ENCODE data around the gene KCNK15.

KCNK15 gene

GRCh38 chr20:44781791-44782190 is 36.1 kb downstream of the KCNK15 start:
- no peaks in the 10 kb centered on the region for H3K36me3 ChIP-seq (ENCODE audit: insufficient read depth, low read length)
- H3K79me2 ChIP-seq (ENCODE audit: insufficient read depth, low read length), result no peaks in the 10 kb centered on the region
- no peaks in the 10 kb centered on the region for H3K9me2 ChIP-seq (ENCODE audit: low read depth, low read length)
- TF ChIP-seq CTCF (IDR thresholded peaks at IDR 0.05; ENCODE audit: low read length) (no peak), EZH2 (IDR thresholded peaks at IDR 0.05; ENCODE audit: borderline replicate concordance, low read length) (no peak)
- no peaks in the 10 kb centered on the region for H3K4me1 ChIP-seq (ENCODE audit: insufficient read depth, low read length, severe bottlenecking)
- H3K9ac ChIP-seq (ENCODE audit: low read length), result no peak overlapping the region
- H3K27me3 ChIP-seq (ENCODE audit: insufficient read depth, low read length), result no peaks in the 10 kb centered on the region
- H3K27ac ChIP-seq (ENCODE audit: low read depth, low read length, poor library complexity, severe bottlenecking), result no peak overlapping the region
- H2AFZ ChIP-seq (ENCODE audit: low read length), result no peak overlapping the region
- no peaks in the 10 kb centered on the region for H3K9me3 ChIP-seq (ENCODE audit: low read length)
- H3K4me2 ChIP-seq (ENCODE audit: low read length), result no peak overlapping the region
- H4K20me1 ChIP-seq (ENCODE audit: insufficient read depth, low read length), result no peaks in the 10 kb centered on the region
- H3K4me3 ChIP-seq (ENCODE audit: low read depth, low read length, poor library complexity, severe bottlenecking), result no peak overlapping the region
- H3F3A ChIP-seq (ENCODE audit: insufficient read depth, low read length), result no peaks in the 10 kb centered on the region

- no peak overlapping the region for H2AFZ ChIP-seq (ENCODE audit: low read length)
- no peaks in the 10 kb centered on the region for H3K27me3 ChIP-seq (ENCODE audit: insufficient read depth, low read length)
- H4K20me1 ChIP-seq (ENCODE audit: insufficient read depth, low read length), result no peaks in the 10 kb centered on the region
- H3K9me3 ChIP-seq (ENCODE audit: low read length), result no peaks in the 10 kb centered on the region
- H3K4me2 ChIP-seq (ENCODE audit: low read length), result no peak overlapping the region
- no peaks in the 10 kb centered on the region for H3K4me1 ChIP-seq (ENCODE audit: insufficient read depth, low read length, severe bottlenecking)
- H3F3A ChIP-seq (ENCODE audit: insufficient read depth, low read length), result no peaks in the 10 kb centered on the region
- no peaks in the 10 kb centered on the region for H3K9me2 ChIP-seq (ENCODE audit: low read depth, low read length)
- H3K27ac ChIP-seq (ENCODE audit: low read depth, low read length, poor library complexity, severe bottlenecking), result no peak overlapping the region
- no peaks in the 10 kb centered on the region for H3K36me3 ChIP-seq (ENCODE audit: insufficient read depth, low read length)
- H3K79me2 ChIP-seq (ENCODE audit: insufficient read depth, low read length), result no peaks in the 10 kb centered on the region
- no peak overlapping the region for H3K9ac ChIP-seq (ENCODE audit: low read length)
- H3K4me3 ChIP-seq (ENCODE audit: low read depth, low read length, poor library complexity, severe bottlenecking), result no peak overlapping the region
- no peak for TF ChIP-seq EZH2 (IDR thresholded peaks at IDR 0.05; ENCODE audit: borderline replicate concordance, low read length)
- TF ChIP-seq CTCF (IDR thresholded peaks at IDR 0.05; ENCODE audit: low read length), result no peak
These were observed 39.0 kb downstream of the KCNK15 start for GRCh38 chr20:44784688-44785087.

- Histone ChIP-seq H3K9ac (ENCODE audit: low read length) (no peak overlapping the region), H3K9me2 (ENCODE audit: low read depth, low read length) (no peaks in the 10 kb centered on the region), H4K20me1 (ENCODE audit: insufficient read depth, low read length) (no peaks in the 10 kb centered on the region), H2AFZ (ENCODE audit: low read length) (no peak overlapping the region), H3K27ac (ENCODE audit: low read depth, low read length, poor library complexity, severe bottlenecking) (no peak overlapping the region), H3K27me3 (ENCODE audit: insufficient read depth, low read length) (no peaks in the 10 kb centered on the region), H3K79me2 (ENCODE audit: insufficient read depth, low read length) (no peaks in the 10 kb centered on the region), H3K4me3 (ENCODE audit: low read depth, low read length, poor library complexity, severe bottlenecking) (no peak overlapping the region), H3F3A (ENCODE audit: insufficient read depth, low read length) (no peaks in the 10 kb centered on the region), H3K4me1 (ENCODE audit: insufficient read depth, low read length, severe bottlenecking) (no peaks in the 10 kb centered on the region), H3K4me2 (ENCODE audit: low read length) (no peak overlapping the region), H3K9me3 (ENCODE audit: low read length) (no peaks in the 10 kb centered on the region), H3K36me3 (ENCODE audit: insufficient read depth, low read length) (no peaks in the 10 kb centered on the region)
- TF ChIP-seq CTCF (IDR thresholded peaks at IDR 0.05; ENCODE audit: low read length) (no peak), EZH2 (IDR thresholded peaks at IDR 0.05; ENCODE audit: borderline replicate concordance, low read length) (no peak)
These were observed 40.1 kb downstream of the KCNK15 start for GRCh38 chr20:44785768-44786167.

Data from OCI-LY1 (cell line).